GM23338 (cell line): ENCODE measurements around the gene DLST.

Source experiments
- CTCF ChIP-seq, 2 experiments: fragments of 200-600 bp in 1 of 2; sonication (generic) in 1 of 2; conservative IDR thresholded peaks; 2 replicates each; pipeline versions ENCODE4 v1.5.1 to v1.6.1; 2016 to 2017; ENCODE audit warnings: antibody characterized with exemption in 2 of 2, low read depth in 2 of 2, mild to moderate bottlenecking in 2 of 2, moderate library complexity in 1 of 2
- ETS1 ChIP-seq: IDR thresholded peaks from 2 replicates; pipeline ENCODE4 v1.6.1; 2016; ENCODE audit warnings: antibody characterized with exemption
- EZH2 ChIP-seq: fragments of 200-600 bp; sonication (generic); IDR thresholded peaks from one replicate; pipeline ENCODE4 v1.8.0; 2017; ENCODE audit warnings: antibody characterized with exemption, mild to moderate bottlenecking, low read depth; ENCODE audit not compliant: unreplicated experiment
- NANOG ChIP-seq: IDR thresholded peaks from 2 replicates; pipeline ENCODE4 v1.6.1; 2016; ENCODE audit warnings: antibody characterized with exemption, borderline replicate concordance
- POLR2AphosphoS5 ChIP-seq: IDR thresholded peaks from 2 replicates; pipeline ENCODE4 v1.6.1; 2016; ENCODE audit warnings: antibody characterized with exemption, low read depth
- REST ChIP-seq: IDR thresholded peaks from one replicate; pipeline ENCODE4 v1.6.1; 2018; ENCODE audit warnings: antibody characterized with exemption; ENCODE audit not compliant: unreplicated experiment
- STAT1 ChIP-seq: IDR thresholded peaks from one replicate; pipeline ENCODE4 v1.6.1; 2016; ENCODE audit warnings: antibody characterized with exemption; ENCODE audit not compliant: unreplicated experiment

- no peak for TF ChIP-seq EZH2
- TF ChIP-seq CTCF (conservative IDR thresholded peaks at IDR 0.05; ENCODE audit: low read depth in 2 of 2): no peak
- no peak for TF ChIP-seq REST
- no peak for TF ChIP-seq NANOG
- TF ChIP-seq POLR2AphosphoS5: no peak
- no peak for TF ChIP-seq STAT1
- TF ChIP-seq ETS1: no peak
Measured at GRCh38 chr14:74921053-74921620, 39.4 kb downstream of the DLST start.
